ENCODE measurements around the gene LEMD1. TPM values are rescaled to one million over a fixed set of nuclear protein-coding genes. Genes with fewer than 3 reads are reported as not detected.

Gene LEMD1
- total RNA-seq, 1 experiment from 2014 or later = not detected

- H3K4me3 ChIP-seq (ENCODE audit: low read length) = no peak overlapping the region
- CTCF ChIA-PET = interaction anchor here (1.0 to 1.3 kb wide), 2 partner anchors 17 to 133 kb away, joined by 4 to 5 read pairs; no protein-coding TSS in a partner anchor
These were observed 69.7 kb downstream of the LEMD1 start for GRCh38 chr1:205351984-205352713.

GRCh38 chr1:205350691-205351141 lies 71.1 kb downstream of the LEMD1 start:
- no peak for TF ChIP-seq EZH2 (IDR thresholded peaks at IDR 0.05; ENCODE audit: low read length, unreplicated experiment)
- no peak for TF ChIP-seq CTCF (conservative IDR thresholded peaks at IDR 0.05; ENCODE audit: low read depth, low read length)
- no peak for TF ChIP-seq EZH2phosphoT487 (IDR thresholded peaks at IDR 0.05; ENCODE audit: borderline replicate concordance, low read length)
- H3K4me3 ChIP-seq (ENCODE audit: low read length) = no peak overlapping the region
- no peak overlapping the region for H2AFZ ChIP-seq (ENCODE audit: low read length)
- no peak for DNase-seq
- no peaks in the 10 kb centered on the region for H3K27me3 ChIP-seq (ENCODE audit: low read length)
- ATAC-seq = no peak
- H3K9ac ChIP-seq (ENCODE audit: low read length) = no peak overlapping the region
- H3K79me2 ChIP-seq (ENCODE audit: low read length) = no peaks in the 10 kb centered on the region
- H3K9me3 ChIP-seq (ENCODE audit: low read length) = no peaks in the 10 kb centered on the region
- POLR2A ChIA-PET (ENCODE audit: unreplicated experiment) = no interaction called here
- no peak overlapping the region for H3K27ac ChIP-seq (ENCODE audit: low read length)
- no peaks in the 10 kb centered on the region for H3K9me2 ChIP-seq (replicated peaks; ENCODE audit: low read length)
- intact Hi-C loops (cut with micrococcal nuclease) = no loop called here
- CTCF ChIA-PET = no interaction called here
- BruUV-seq (replicated peaks) = no TSS peak
- no peaks in the 10 kb centered on the region for H4K20me1 ChIP-seq (ENCODE audit: low read length)
- H3F3A ChIP-seq (ENCODE audit: low read length, unreplicated experiment) = no peaks in the 10 kb centered on the region
- H3K4me1 ChIP-seq (ENCODE audit: insufficient read depth, low read length) = peaks cover 18% of the 10 kb centered on the region
- H3K4me2 ChIP-seq (ENCODE audit: low read length) = no peak overlapping the region
- H3K36me3 ChIP-seq (ENCODE audit: low read depth, low read length) = no peaks in the 10 kb centered on the region

More at GRCh38 chr1:205351984-205352713, 69.7 kb downstream of the LEMD1 start:
- intact Hi-C loops (cut with micrococcal nuclease) = no loop called here
- no peaks in the 10 kb centered on the region for H3K79me2 ChIP-seq (ENCODE audit: low read length)
- H3K27me3 ChIP-seq (ENCODE audit: low read length) = no peaks in the 10 kb centered on the region
- H3K9me2 ChIP-seq (replicated peaks; ENCODE audit: low read length) = no peaks in the 10 kb centered on the region
- no peaks in the 10 kb centered on the region for H3K9me3 ChIP-seq (ENCODE audit: low read length)
- no peak overlapping the region for H3K27ac ChIP-seq (ENCODE audit: low read length)
- H3K9ac ChIP-seq (ENCODE audit: low read length) = no peak overlapping the region
- no peak for TF ChIP-seq EZH2 (IDR thresholded peaks at IDR 0.05; ENCODE audit: low read length, unreplicated experiment)
- TF ChIP-seq CTCF (conservative IDR thresholded peaks at IDR 0.05; ENCODE audit: low read depth, low read length) = 0 out of 2 replicates have a peak, but pooled peaks have one; percentile 14
- TF ChIP-seq EZH2phosphoT487 (IDR thresholded peaks at IDR 0.05; ENCODE audit: borderline replicate concordance, low read length) = no peak
- no peaks in the 10 kb centered on the region for H3F3A ChIP-seq (ENCODE audit: low read length, unreplicated experiment)
- H3K4me2 ChIP-seq (ENCODE audit: low read length) = no peak overlapping the region
- no peaks in the 10 kb centered on the region for H4K20me1 ChIP-seq (ENCODE audit: low read length)
- peak; percentile 70 for ATAC-seq
- BruUV-seq (replicated peaks) = no TSS peak
- no peaks in the 10 kb centered on the region for H3K36me3 ChIP-seq (ENCODE audit: low read depth, low read length)
- peak overlapping the region; percentile 21 for H2AFZ ChIP-seq (ENCODE audit: low read length)
- peaks cover 18% of the 10 kb centered on the region for H3K4me1 ChIP-seq (ENCODE audit: insufficient read depth, low read length)
- POLR2A ChIA-PET (ENCODE audit: unreplicated experiment) = no interaction called here
- peak; percentile 58 for DNase-seq

- H3K9me2 ChIP-seq (replicated peaks; ENCODE audit: low read length) = no peaks in the 10 kb centered on the region
- H3K27ac ChIP-seq (ENCODE audit: low read length) = no peak overlapping the region
- H3K79me2 ChIP-seq (ENCODE audit: low read length) = no peaks in the 10 kb centered on the region
- H3K4me1 ChIP-seq (ENCODE audit: insufficient read depth, low read length) = peaks cover 13% of the 10 kb centered on the region
- no peak overlapping the region for H3K4me3 ChIP-seq (ENCODE audit: low read length)
- ATAC-seq (no peak), DNase-seq (no peak)
- H3K9me3 ChIP-seq (ENCODE audit: low read length) = no peaks in the 10 kb centered on the region
- TF ChIP-seq EZH2phosphoT487 (IDR thresholded peaks at IDR 0.05; ENCODE audit: borderline replicate concordance, low read length) = no peak
- no peak for TF ChIP-seq EZH2 (IDR thresholded peaks at IDR 0.05; ENCODE audit: low read length, unreplicated experiment)
- no peak for TF ChIP-seq CTCF (conservative IDR thresholded peaks at IDR 0.05; ENCODE audit: low read depth, low read length)
- no peak overlapping the region for H3K9ac ChIP-seq (ENCODE audit: low read length)
- CTCF ChIA-PET = no interaction called here
- POLR2A ChIA-PET (ENCODE audit: unreplicated experiment) = no interaction called here
- H4K20me1 ChIP-seq (ENCODE audit: low read length) = no peaks in the 10 kb centered on the region
- intact Hi-C loops (cut with micrococcal nuclease) = no loop called here
- BruUV-seq (replicated peaks) = no TSS peak
- H2AFZ ChIP-seq (ENCODE audit: low read length) = no peak overlapping the region
- no peaks in the 10 kb centered on the region for H3F3A ChIP-seq (ENCODE audit: low read length, unreplicated experiment)
- H3K27me3 ChIP-seq (ENCODE audit: low read length) = no peaks in the 10 kb centered on the region
- no peaks in the 10 kb centered on the region for H3K36me3 ChIP-seq (ENCODE audit: low read depth, low read length)
- no peak overlapping the region for H3K4me2 ChIP-seq (ENCODE audit: low read length)
These were observed 71.7 kb downstream of the LEMD1 start for GRCh38 chr1:205350124-205350523.

Data from PC-3 (cell line).